Activated CD4-positive, alpha-beta T cell treated with anti-CD3 and anti-CD28 coated beads, Interleukin-2, Interleukin-4, amounts not matched to agents 100 ng/mL and 50 ng/mL, durations not matched to agents 16 hours and 8 hours (primary cell): ENCODE results near the gene FOXO1.

Experiments
- DNase-seq: peaks from one replicate; pipeline ENCODE4 v3.0.0-alpha.2; 2020; ENCODE audit warnings: low spot score

FOXO1 gene

GRCh38 chr13:40604135-40604534 lies 62.3 kb downstream of the FOXO1 start:
- DNase-seq = no peak

- DNase-seq = peak; percentile 22
These were observed 66.2 kb downstream of the FOXO1 start for GRCh38 chr13:40600149-40600751.

GRCh38 chr13:40599747-40600146 lies 66.7 kb downstream of the FOXO1 start:
- DNase-seq = peak; percentile 31

GRCh38 chr13:40599124-40599523 lies 67.3 kb downstream of the FOXO1 start:
- DNase-seq = peak; percentile 44

- DNase-seq = no peak
These were observed 67.9 kb downstream of the FOXO1 start for GRCh38 chr13:40598569-40598968.

- no peak for DNase-seq
These were observed 68.6 kb downstream of the FOXO1 start for GRCh38 chr13:40597735-40598365.

GRCh38 chr13:40596484-40596883 lies 70.0 kb downstream of the FOXO1 start:
- no peak for DNase-seq

GRCh38 chr13:40595693-40596092 lies 70.7 kb downstream of the FOXO1 start:
- DNase-seq = no peak

- DNase-seq = no peak
These were observed 74.4 kb downstream of the FOXO1 start for GRCh38 chr13:40592035-40592434.

- DNase-seq = no peak
These were observed 75.3 kb downstream of the FOXO1 start for GRCh38 chr13:40591091-40591490.

GRCh38 chr13:40590112-40590862 lies 76.2 kb downstream of the FOXO1 start:
- DNase-seq = no peak

- no peak for DNase-seq
These were observed 76.9 kb downstream of the FOXO1 start for GRCh38 chr13:40589285-40590109.

- DNase-seq = no peak
These were observed 78.3 kb downstream of the FOXO1 start for GRCh38 chr13:40588101-40588500.

GRCh38 chr13:40586886-40587565 lies 79.4 kb downstream of the FOXO1 start:
- no peak for DNase-seq

- DNase-seq = peak; percentile 44
These were observed 80.5 kb downstream of the FOXO1 start for GRCh38 chr13:40585911-40586471.

- no peak for DNase-seq
These were observed 82.7 kb downstream of the FOXO1 start for GRCh38 chr13:40583738-40584137.

GRCh38 chr13:40582531-40582930 lies 83.9 kb downstream of the FOXO1 start:
- DNase-seq = no peak

GRCh38 chr13:40581277-40581579 lies 85.2 kb downstream of the FOXO1 start:
- DNase-seq = no peak

GRCh38 chr13:40580566-40581276 lies 85.7 kb downstream of the FOXO1 start:
- DNase-seq = no peak

- DNase-seq = no peak
These were observed 86.9 kb downstream of the FOXO1 start for GRCh38 chr13:40579535-40579934.

- no peak for DNase-seq
These were observed 88.4 kb downstream of the FOXO1 start for GRCh38 chr13:40578055-40578454.
